NCI-H524 (cell line): ENCODE data around the gene USP20.

ENCODE experiments used
- DNase-seq, 2 experiments: peaks; one replicate each; lab custom pipeline; 2025; lab: John Stamatoyannopoulos, UW

Gene USP20

GRCh38 chr9:129875181-129875611 is 39.9 kb downstream of the USP20 start:
- DNase-seq = peak in 1 of 2 experiments; percentile 49

- DNase-seq = peak; percentile 99 to 100
Observed at GRCh38 chr9:129875687-129876395, 40.6 kb downstream of the USP20 start.

- DNase-seq = no peak
Observed at GRCh38 chr9:129876815-129877214, 41.6 kb downstream of the USP20 start.

- DNase-seq = no peak
Observed at GRCh38 chr9:129878291-129878690, 43.0 kb downstream of the USP20 start.

GRCh38 chr9:129879103-129879699 is 43.9 kb downstream of the USP20 start:
- DNase-seq = no peak

- no peak for DNase-seq
Observed at GRCh38 chr9:129879991-129880653, 44.9 kb downstream of the USP20 start.

- peak in 1 of 2 experiments; percentile 21 for DNase-seq
Observed at GRCh38 chr9:129880654-129881546, 45.6 kb downstream of the USP20 start.

GRCh38 chr9:129881547-129882324 is 46.5 kb downstream of the USP20 start:
- DNase-seq = no peak

GRCh38 chr9:129884220-129885017 is 49.2 kb downstream of the USP20 start:
- DNase-seq = peak; percentile 77 to 90

- DNase-seq = peak in 1 of 2 experiments; percentile 37
Observed at GRCh38 chr9:129885018-129885669, 49.9 kb downstream of the USP20 start.

- peak; percentile 40 to 79 for DNase-seq
Observed at GRCh38 chr9:129885670-129886106, 50.4 kb downstream of the USP20 start.

GRCh38 chr9:129886226-129887174 is 51.2 kb downstream of the USP20 start:
- DNase-seq = no peak

- no peak for DNase-seq
Observed at GRCh38 chr9:129887334-129888292, 52.4 kb downstream of the USP20 start.

GRCh38 chr9:129888293-129889121 is 53.2 kb downstream of the USP20 start:
- no peak for DNase-seq

- no peak for DNase-seq
Observed at GRCh38 chr9:129889122-129889940, 54.1 kb downstream of the USP20 start.
